G401 (cell line): ENCODE measurements around the gene KIF25. TPM values are rescaled to one million over a fixed set of nuclear protein-coding genes. Genes with fewer than 3 reads are reported as not detected.

Experiments used
- DNase-seq: peaks from one replicate; pipeline ENCODE4 v3.0.0-alpha.2; 2015; ENCODE audit warnings: low spot score
- in situ Hi-C: cut with HindIII; loops from 2 replicates; pipeline ENCODE4 v1.10.0; 2016; ENCODE audit warnings: low sequenced_read_pairs, mixed read lengths
- total RNA-seq: library from RNA; depleted of rRNA; stranded (reverse); fragments of >200 nt; shearing (Covaris generic); gene quantifications from 2 replicates; pipeline ENCODE4 v1.2.3, GENCODE V29; 2014

KIF25 gene
- total RNA-seq, 1 experiment from 2014 or later = not detected

DNA sequence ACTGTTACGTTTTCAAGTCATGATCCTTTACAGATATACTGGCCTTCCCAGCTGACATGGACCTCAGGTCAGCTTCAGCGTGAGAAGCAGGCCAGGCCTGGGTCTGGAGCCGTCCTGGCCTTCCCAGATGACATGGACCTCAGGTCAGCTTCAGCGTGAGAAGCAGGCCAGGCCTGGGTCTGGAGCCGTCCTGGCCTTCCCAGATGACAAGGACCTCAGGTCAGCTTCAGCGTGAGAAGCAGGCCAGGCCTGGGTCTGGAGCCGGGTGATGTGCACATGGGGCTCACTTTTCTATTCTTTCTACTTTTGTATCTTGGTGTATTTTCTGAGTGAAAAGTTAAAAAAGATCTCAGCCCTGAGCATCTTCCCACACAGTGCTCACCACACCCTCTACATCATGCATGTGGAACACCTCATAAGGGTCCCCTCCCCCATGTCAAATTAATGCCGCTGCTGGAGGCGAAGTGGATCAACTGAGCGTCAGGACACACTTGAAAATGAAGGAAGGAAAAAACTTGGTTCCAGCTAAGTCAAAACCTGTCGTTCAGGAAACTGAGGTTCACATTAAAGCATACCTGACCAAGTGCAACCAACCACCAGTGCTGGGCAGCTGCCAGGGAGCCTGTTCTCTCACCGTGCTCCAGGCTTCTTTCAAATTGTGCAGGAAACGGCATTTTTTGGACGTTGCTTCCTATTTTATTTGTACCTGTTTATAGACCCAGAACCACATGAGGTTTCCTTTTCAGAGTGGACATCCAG, 32.2 kb downstream of the KIF25 start:
- in situ Hi-C loops = no loop called here
- DNase-seq = no peak

DNA sequence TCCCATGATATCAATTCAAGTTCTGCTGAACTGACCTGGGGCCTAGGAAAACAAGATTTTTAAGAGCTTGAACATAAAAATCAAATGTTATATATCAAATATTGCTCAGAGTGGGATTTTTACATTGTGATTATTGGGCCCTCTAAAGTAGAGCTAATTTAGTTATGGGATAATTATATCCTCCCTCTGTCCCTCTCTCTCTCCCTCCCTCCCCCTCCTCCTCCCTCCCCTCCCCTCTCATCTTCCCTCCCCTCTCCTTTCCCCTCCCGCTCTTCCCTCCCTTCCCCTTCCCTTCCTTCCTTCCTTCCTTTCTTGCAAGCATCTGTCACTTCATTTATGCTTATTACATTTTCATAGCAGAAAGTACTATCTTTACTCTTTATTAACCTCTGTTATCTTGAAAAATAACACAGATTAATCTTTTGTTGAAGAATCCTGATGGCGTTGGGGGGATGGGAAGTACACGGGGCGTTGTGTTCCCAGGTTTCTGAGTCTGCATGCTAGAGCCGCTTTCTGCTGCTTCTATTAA, 32.8 kb downstream of the KIF25 start:
- no peak for DNase-seq
- in situ Hi-C loops = no loop called here

DNA sequence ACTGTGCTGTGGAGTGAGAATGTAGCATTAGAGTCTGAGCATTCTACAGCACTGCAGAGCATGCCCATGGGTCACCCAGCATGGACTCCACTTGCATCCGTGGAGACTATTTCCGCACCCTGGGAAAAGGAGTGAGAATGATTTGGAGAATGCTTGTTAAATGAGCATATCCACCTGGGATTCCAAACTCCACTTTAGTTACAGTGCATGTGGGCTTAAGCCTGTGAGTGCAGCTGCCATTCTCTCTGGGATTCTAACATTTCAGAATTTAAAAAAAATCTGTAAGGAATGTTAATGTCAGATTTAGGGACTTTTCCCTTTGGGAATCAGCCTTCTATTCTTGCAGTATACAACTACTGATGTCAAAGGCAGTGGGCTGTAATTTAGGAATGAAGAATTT, 33.4 kb downstream of the KIF25 start:
- no peak for DNase-seq
- in situ Hi-C loops = no loop called here

DNA sequence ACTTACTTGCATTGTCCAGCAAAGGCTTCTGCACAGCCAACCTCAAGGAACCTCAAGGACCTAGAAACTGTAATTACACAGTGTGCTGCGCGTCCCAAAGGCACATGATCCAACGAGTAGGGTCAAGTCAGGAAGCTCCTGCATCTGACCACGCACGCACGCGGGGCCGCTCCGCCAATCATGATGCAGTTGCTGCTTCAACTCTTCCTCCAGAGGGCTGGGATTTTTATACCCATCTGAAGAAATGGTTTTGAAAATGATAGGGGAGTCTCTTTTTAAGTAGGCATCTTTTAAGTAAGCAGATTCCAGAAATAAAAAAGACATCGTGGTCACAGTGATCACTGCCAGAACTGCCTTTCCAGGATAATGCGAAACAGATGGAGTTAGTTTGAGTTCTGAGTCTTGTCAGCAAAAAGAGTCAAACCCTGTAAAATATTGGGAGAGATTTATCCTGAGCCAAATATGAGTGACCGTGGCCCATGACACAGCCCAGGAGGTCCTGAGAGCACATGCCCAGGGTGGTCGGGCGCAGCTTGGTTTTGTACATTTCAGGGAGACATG, 34.0 kb downstream of the KIF25 start:
- in situ Hi-C loops = no loop called here
- DNase-seq = no peak

DNA sequence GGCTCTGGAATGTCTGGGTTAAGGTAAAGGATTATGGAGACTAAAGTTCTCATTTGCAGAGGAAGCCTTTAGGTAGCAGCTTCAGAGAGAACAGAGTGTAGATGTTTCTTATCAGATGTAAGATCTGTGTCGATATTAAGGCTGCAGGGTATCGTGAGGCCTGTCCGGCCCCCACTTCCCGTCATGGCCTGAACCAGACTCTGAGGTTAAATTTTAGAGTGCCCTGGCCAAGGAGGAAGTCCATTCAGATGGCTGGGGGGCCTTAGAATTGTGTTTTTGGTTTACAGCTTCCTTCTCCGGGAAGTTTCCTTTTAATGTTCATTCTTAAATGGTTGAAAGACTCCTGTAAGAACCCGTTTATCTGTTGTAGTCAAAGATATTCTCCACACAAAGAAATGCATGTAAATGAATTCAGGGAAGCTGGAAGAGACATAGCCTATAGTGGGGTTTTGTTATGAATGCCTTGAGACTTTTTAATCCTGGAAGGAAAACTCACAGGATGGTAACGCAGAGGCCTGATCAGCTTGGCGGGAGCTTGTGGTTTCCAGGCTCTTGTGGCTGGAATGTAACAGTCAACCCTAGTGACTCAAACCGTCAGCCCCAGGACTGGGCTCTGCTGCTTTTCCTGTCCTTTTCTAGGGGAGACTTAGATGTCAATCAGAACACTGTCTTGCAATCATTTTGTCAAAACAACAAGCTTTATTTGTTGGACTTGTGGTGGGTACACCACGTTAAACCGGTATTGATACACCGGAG, 34.7 kb downstream of the KIF25 start:
- DNase-seq = no peak
- in situ Hi-C loops = no loop called here

DNA sequence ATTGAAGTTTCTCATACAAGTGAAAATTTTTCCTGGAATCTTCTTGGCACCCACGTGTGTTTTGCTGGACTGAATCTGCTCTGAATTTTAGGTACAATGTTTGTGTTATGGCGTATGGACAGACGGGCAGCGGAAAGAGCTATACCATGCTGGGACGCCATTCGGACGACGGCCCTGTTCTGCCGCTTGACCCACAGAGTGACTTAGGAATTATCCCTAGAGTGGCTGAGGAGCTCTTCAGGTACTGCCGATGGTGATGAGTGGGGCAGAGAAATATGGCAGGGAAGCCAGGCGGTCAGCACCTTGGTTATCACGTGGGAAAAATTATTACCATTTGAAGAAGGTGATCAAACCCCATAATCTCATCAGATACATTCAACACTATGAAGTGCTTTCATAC, 36.3 kb downstream of the KIF25 start:
- in situ Hi-C loops = no loop called here
- no peak for DNase-seq

DNA sequence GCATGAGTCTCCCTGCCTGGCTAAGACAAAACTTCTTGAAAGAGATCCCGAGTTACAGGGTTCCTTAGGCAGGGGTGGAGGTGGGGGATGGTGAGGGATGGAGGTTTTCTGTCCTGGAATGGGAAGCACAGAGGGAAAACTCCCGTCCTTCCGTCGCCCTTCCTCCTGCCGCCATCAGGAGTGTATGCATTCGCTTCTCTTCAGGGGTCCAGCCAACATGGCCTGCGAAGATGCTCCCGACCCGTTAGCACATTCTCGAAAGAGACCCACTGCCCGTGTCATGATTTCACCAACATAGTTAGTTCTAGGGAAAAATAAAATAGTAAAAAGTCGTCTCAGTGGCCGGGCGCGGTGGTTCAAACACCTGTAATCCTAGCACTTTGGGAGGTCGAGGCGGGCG, 37.1 kb downstream of the KIF25 start:
- no peak for DNase-seq
- in situ Hi-C loops = no loop called here

DNA sequence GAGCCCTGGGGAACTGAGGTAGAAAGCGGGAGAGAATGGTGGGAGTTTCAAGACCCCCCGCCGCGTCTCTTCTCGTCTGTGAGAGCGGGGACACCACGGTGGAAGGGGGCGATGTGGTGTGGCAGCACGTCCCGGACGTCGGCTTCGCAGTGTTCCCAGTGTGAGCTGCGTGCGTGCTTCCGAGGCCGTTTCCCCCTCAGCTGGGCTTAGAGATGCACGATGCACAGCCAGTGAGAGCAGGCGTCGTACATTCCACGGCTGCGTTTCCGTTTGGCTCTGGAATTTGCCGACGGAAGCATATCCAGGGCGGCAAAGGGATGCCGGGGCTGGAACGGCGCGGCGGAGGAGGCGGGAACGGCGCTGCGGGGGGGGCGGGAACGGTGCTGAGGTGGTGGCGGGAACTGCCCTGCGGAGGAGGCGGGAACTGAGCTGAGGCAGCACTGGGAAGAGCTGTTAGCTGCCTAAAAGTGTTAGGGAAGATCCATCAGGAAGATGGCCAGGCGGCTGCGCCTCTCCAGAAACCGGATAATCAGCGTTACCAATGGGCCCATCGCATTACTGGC, 37.7 kb downstream of the KIF25 start:
- DNase-seq = peak; percentile 14
- in situ Hi-C loops = no loop called here

DNA sequence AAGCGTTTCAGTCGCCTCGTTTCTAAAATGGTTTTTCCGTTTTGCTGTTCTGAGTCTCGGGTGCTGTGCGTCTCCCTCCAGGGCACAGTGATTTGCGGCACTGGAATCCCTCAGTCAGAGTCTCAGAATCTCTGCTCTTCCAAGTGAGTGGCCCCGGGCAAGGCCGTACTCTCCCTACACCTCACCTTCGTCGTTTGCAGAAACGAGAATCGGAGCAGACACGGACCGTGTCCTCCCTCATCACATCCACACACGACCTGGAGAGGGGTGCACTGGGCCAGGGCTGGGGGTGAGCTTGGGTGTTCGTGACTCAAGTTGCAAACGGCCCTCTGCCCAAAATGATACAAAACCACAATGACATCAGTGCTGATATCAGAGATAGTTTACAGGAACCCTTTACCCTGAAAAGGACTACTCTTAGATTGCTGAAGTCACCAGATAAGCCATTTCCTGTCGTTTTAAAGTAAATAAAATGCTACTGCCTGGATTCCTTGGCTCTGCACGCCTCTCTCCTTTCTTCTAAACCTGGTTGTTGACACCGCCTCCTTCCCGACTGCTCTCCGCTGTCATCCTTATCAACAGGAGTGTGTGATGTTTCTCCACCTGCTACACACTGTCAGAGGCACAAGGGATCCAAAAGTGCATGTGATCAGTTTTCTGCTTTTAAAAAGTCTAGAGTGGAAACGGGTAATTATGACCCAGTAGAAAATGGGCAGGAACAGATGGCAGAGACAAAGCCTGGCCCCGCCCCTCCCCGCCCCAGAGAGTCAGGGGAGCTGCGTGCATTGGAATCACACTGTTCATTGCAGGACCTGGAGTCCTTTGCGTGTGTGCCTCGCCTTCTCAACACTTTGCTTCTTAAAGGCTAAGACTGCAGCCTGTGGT, 38.4 kb downstream of the KIF25 start:
- in situ Hi-C loops = no loop called here
- no peak for DNase-seq

DNA sequence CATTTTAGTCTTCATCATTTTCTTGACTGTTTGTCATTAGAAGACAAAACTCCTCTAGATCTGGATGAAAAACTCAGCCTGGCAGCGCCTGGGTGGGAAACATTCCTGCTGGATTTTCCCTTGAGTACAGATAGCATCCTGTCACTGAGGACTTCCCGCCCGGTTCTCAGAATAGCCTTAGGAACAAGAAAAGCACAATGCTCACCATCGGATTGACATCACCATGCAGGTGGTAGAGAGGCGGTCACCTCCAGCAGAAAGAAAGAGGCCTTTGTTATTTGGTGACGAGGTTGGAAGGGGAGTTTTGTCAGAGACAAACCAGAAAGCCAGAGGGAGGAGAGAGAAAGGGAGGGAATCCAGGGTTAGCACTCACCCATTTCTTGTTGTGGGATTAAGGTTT, 39.8 kb downstream of the KIF25 start:
- DNase-seq = no peak
- in situ Hi-C loops = no loop called here

DNA sequence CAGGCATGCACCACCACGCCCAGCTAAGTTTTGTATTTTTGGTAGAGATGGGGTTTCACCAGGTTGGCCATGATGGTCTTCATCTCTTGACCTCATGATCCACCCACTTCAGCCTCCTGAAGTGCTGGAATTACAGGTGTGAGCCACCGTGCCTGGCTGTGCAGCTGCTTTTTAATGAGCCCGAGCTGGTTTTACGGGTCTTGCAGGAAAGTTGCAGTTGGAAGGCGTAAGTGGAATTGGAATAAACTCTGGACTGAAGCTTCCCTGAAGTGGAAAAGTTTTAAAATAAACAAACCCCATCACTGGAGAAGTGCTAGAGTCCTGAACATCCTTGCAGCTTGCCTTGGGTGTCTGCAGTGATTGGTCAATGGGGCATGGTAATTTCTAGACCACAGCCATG, 40.4 kb downstream of the KIF25 start:
- in situ Hi-C loops = no loop called here
- no peak for DNase-seq

DNA sequence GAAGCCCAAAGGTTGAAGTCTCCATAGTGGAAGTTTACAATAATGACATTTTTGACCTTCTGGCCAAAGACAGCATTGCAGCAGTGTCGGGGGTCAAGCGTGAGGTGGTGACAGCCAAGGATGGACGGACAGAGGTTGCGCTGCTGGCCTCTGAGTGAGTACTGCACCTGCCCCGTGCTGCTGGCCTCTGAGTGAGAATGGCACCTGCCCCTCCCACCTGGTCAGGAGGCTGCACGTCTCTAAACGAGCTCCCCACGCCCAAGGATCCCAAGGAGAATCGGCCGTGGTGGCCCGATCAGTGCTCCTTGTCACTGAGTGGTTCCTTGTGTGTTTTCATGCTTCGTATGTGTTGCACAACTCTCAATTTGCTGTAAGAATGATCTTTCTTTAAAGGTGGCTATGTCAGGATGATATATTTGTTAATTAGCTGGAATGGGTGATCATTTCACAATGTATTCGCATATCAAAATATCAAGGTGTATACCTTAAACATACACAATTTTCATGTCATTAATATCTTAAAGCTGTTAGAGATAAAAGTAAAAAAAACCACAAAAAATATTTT, 41.2 kb downstream of the KIF25 start:
- in situ Hi-C loops = no loop called here
- no peak for DNase-seq

DNA sequence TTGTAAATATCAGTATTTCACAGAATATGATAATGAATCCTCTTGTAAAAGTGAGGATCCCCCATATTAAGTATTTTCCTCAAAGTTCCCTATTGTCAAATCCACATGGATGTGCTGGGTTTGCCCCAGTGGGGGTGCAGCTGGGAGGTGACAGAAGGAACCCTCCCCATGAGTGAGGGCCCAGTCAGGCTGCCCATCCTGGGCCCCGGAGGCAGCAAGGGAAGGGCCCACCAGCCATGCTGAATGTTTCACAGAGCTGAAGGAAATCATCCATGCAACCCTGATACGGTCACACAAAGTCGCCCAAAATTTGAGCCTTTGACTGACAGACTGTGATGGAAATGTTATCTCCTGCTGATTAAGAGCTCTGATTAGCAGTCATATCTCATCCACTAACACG, 41.8 kb downstream of the KIF25 start:
- no peak for DNase-seq
- in situ Hi-C loops = no loop called here

DNA sequence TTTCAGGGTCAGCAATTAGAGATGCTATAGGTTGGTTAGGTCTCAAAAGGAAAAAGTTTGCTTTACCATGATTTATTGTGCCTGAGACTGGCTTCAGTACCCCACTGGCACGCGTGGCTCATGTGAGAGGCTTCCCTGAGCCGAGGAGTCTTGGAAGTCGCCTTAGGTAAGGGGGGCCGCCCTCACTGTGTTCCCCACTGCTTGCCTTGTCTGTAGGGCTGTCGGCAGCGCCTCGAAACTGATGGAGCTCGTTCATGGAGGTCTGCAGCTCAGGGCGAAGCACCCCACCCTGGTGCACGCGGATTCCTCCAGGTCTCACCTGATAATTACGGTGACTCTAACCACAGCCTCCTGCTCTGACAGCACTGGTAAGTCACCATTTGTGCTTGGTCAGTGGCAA, 42.4 kb downstream of the KIF25 start:
- in situ Hi-C loops = no loop called here
- DNase-seq = no peak

DNA sequence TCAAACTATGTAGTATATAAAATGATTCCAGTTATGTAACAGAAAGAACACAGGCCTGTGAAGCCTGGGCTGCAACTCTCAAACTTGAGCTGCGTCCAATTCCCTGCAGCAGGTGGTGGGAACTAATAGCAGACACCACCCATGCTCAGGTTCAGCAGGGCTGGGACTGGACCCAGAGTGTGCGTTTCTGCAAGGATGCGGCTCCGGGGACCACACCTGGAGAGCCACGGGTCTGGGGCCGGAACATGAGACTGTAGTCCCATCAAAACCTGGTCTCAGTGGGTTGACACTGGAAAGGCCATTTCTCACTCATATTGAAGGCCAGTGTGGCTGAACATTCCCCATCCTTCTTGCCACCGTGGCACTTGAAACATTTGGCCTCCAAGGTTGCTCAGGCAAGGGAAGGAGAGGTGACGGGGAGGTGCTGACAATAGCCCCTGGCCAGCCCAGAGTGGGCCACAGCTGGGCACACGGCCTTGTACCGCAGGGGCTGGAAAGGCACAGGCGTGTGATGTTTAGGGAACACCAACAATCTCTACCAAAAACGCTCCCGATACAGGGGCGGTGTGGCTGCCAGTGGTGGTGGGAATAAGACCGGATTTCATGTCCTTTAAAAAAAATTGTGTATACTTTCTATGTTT, 43.5 kb downstream of the KIF25 start:
- no peak for DNase-seq
- in situ Hi-C loops = no loop called here

DNA sequence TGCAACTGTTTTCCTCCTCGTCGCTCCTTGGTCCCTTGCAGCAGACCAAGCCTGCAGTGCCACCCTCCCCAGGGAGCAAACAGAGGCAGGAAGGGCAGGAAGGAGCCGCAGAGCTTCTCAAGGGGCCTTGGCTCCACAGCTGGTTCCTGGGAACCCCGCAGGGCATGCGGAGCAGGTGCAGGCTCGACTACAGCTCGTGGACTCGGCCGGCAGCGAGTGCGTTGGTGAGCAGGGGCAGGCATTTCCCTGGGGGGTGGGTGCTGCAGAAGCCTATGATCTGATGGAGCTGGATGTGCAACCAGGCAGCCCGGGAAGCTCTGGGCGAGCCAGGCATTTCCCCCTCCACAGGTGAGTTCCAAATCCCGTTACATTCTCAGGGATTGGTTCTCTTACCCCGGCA, 44.5 kb downstream of the KIF25 start:
- in situ Hi-C loops = no loop called here
- no peak for DNase-seq

DNA sequence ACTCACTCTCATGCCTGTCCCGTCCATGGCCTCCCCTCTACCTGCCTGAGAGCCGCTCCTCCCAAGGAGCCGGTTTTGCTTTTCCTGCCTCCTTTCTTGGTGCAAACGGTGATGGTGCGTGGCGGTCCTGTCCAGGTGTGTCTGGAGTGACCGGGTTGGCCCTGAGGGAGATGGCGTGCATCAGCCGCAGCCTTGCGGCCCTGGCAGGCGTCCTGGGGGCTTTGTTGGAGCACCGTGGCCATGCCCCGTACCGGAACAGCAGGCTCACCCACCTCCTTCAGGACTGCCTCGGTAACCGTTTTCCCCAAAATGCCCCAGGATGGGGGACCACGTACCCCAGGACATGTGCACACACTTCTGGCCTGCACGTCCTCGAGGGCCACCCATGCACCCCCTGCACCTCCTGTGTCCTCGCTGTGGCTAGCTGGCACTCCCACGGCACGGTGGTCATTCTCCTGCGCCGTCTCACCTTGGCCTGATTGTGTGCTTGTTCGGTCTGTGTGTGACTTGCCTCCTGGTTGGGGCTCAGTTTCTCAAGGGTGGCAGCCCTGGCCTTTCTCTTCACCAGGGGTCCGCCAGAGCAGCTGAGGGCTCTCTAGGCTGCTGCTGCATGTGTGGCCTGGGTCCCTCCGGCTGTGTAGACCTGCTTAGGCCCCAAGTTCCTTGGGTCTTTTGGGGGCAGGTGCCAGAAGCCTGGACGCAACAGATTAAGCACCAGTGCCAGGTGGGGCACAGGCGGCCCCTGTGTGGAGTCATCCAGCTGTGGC, 45.1 kb downstream of the KIF25 start:
- in situ Hi-C loops = no loop called here

More for the DNA sequence above, 45.1 kb downstream of the KIF25 start:
- no peak for DNase-seq
